GM03348 (cell line): ENCODE data around the gene NT5M.
"Not testable (repeated sequence)": the region's sequence is repeated elsewhere in the genome, so short reads cannot be mapped to it uniquely, and the experiment has no call there.

Experiments
- DNase-seq: peaks from one replicate; pipeline ENCODE4 v3.0.0; 2012; ENCODE audit warnings: low spot score

The NT5M gene

DNA sequence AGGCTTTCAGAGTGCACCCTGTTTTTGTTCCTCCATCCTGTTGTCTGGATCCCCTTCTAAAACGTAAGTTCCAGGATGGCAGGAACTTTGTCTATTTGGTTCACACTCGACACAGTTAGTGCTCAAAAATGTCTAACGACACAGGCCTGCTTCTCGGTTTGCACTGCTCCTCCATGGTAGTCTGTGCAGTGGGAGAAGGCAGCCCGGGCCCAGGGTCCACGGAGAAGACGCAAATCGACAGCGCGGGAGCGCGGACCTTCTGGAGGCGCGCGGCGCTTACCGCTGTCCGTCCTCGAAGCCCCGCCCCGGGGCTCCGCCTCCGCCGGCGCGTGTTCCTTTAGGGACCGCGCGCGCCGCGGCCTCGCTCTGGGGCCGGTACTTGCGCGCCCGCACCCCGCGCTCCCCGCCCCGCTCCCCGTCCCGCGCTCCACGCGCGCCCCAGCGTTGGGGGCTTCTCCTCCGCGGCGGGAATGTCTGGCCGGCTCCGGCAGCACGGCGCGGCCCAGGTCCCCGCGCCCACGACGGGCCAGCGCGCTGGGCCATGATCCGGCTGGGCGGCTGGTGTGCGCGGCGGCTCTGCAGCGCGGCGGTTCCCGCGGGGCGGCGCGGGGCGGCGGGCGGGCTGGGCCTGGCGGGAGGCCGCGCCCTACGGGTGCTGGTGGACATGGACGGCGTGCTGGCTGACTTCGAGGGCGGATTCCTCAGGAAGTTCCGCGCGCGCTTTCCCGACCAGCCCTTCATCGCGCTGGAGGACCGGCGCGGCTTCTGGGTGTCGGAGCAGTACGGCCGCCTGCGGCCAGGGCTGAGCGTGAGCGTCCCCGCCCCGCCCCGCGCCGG, at the start of gene NT5M:
TSS of gene NT5M (plus strand) at position 364 of the 837 bp plus-strand sequence. CDS start at position 542, 178 bp downstream.
- peak; percentile 94 for DNase-seq

DNA sequence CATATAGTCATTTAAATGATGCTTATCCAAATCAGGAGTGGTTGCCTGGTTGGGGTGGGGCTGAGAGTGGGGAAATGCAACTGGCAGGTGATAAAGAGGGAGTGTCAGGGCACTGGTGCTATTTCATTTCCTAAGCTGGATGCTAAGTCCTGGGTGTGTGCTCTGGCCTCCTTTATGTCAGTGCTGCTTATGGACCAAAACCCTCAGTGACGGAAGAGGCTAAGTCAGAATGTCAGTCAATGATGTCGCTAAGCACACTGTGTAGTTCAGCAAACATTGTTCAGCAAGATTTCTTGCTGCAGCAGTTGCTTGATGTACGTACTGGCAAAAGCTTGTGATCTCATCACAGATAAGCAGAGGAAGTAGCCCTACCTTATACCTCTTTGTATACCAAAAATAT, 49.8 kb upstream of the NT5M start:
- no peak for DNase-seq

DNA sequence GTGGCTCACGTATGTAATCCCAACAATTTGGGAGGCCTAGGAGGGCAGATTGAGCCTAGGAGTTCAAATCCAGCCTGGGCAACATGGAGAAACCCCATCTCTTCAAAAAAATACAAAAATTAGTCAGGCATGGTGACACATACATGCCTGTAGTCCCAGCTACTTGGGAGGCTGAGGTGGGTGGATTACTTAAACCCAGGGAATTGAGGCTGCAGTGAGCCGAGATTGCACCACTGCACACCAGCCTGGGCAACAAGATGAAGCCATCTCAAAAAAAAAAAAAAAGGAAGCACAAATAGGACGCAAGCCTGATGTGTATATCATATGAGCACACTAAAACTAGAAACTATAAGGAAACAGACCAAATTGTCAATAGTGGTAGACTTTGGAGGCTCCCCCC, 49.1 kb upstream of the NT5M start:
- DNase-seq, result no peak

DNA sequence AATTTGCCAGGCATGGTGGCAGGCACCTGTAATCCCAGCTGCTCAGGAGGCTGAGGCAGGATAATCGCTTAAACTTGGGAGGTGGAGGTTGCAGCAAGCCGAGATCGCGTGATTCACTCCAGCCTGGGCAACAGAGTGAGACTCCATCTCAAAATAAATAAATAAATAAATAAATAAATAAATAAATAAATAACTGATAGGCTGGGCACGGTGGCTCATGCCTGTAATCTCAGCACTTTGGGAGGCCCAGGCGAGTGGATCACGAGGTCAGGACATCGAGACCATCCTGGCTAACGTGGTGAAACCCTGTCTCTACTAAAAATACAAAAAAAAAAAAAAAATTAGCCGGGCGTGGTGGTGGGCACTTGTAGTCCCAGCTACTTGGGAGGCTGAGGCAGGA, 47.5 kb upstream of the NT5M start:
- not testable (repeated sequence) for DNase-seq

DNA sequence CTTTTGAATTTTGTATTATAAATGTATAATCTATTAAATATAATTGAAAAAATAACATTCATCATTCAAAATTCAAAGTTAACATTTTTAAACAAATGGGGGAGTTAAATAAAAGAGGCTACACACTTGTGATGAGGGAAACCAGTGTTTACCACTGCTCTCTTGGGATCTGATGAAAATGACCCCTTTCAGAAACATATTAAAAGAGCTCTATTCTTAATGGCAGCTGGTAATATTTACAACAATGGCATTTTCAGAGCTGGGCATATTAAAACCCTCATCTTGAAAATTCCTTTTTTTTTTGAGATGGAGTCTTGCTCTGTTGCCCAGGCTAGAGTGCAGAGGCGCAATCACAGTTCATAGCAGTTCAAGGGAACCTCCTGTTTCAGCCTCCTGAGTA, 46.9 kb upstream of the NT5M start:
- DNase-seq, result no peak

DNA sequence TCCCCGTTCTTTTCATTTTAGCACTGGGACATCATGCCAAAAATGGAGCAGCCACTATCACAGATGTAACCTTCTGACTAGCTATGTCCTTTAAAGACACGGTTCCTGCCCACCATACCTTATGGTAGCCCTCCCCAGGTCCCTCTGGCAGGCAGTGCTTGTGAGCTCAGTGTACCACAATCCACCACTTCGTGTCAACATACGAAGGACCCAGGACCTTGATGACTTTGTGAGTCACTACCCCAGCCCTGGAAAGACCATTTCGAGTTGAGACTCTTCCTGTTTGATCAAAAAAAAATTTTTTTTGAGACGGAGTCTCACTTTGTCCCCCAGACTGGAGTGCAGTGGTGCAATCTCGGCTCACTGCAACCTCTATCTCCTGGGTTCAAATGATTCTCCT, 45.2 kb upstream of the NT5M start:
- DNase-seq, result no peak

DNA sequence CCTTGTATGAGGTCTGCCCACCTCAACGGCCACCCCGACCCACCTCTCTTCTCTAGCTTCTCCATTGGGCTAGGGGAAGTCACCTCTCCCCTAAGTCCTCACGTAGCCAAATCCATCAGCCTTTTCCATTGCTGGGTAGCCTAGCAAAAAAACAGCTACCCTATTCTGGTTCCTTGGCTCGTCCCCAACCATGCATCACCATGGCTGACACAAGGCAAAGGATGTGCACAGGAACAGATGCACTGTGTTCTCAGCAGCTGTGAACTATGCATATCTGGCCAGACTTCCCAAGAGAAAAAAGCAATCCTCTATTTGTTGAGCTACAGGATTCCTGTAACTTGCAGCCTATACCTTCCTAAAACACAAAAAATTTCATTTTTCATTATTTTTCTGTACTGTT, 44.2 kb upstream of the NT5M start:
- DNase-seq, result no peak

DNA sequence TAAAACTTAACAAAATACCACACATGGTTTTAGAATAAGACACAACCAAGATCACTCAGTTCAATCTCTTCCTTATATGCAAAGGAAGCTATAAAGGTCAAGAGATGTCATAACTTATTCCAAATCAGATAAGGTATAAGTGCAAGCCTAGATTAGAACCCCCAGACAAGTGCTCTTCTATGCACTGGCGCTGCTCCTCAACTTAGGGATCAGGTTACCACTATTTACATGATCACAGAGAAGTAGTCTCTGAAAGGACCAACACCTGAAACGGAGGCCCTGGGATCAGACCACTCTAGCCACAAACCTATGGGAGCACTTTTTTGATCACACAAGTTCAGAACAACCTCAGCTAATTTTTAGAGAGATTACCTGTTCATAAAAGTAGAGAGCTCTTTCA, 38.7 kb upstream of the NT5M start:
- DNase-seq, result no peak

DNA sequence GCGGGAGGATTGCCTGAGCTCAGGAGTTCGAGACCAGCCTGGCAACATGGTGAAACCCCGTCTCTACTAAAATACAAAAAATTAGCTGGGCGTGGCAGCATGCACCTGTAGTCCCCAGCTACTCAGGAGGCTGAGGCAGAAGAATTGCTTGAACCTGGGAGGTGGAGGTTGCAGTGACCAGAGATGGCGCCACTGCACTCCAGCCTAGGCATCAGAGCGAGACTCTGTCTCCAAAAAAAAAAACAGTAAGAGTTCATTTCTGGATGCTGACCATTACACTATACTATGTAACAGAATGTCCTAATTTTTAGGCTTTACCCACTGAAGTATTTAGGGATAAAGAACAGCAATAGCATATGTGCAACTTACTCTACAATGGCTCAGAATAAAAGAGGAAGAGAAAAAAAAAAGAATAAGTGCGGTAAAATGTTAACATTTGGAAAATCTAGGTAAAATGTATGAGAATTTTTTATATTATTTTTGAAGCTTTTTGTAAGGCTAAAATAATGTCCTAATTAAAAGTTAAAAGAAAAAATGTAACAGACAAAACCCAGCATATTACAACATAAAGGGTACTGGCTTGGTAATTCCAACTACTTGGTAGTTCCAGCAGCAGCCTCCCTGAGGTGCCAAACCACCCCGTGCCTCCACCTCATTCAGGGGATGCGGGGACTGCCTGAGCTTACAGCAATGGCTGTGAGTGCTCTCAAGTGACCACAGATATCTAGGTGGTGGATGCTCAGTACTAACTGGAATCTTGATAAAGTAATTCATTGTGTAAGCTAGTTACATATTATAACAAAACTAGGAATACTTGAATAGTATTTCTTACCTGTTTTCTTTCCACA, 33.0 kb upstream of the NT5M start:
- DNase-seq, result no peak

DNA sequence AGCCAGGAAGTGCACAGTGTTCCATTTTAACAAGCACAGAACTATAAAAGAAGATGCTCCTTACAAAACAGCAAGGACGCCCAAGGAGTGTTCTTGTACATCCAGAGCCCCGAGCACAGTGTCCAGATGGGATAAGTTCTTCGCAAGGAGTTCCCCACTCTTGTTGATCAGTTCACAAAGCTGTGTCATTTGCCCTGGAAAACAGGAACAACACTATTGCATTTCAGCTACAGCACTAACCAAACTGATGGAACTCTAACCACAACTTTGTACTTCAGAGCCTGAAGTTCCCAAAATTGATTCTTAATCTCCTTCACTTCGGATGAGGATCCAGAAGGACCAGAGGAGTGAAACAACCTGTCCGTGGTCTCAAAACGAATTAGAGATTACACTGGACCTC, 27.2 kb upstream of the NT5M start:
- no peak for DNase-seq

DNA sequence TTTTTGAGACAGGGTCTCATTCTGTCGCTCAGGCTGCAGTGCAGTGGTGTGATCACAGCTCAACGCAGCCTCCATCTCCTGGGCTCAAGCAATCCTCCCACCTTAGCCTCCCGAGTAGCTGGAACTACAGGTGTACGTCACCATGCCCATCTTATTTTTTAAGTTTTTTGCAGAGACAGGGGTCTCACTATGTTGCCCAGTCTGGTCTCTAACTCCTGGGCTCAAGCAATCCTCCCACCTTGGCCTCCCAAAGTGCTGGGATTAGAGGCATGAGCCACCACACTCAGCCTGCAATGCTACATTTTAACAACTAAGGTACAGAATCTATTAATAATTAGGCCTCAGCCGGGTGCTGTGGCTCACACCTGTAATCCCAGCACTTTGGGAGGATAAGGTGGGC, 25.7 kb upstream of the NT5M start:
- DNase-seq, result not testable (repeated sequence)

DNA sequence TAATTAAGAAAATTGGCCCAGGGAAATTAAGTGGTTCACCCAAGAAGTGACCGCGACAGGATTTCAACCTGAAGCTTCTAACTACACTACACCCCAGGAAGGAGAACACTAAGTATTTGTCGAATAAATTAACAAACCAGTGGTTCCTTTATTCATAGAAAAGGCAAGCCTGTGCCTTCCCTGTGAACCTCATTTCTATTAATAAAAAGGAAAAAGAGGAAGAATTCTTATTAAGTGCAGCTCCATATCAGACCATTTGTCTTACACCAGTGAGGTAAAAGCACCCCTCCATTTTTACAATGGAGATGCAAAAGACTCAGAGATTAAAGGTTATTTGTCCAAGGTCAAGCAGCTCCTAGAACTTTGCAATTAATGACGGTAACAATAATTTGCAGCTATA, 23.9 kb upstream of the NT5M start:
- DNase-seq, result no peak

DNA sequence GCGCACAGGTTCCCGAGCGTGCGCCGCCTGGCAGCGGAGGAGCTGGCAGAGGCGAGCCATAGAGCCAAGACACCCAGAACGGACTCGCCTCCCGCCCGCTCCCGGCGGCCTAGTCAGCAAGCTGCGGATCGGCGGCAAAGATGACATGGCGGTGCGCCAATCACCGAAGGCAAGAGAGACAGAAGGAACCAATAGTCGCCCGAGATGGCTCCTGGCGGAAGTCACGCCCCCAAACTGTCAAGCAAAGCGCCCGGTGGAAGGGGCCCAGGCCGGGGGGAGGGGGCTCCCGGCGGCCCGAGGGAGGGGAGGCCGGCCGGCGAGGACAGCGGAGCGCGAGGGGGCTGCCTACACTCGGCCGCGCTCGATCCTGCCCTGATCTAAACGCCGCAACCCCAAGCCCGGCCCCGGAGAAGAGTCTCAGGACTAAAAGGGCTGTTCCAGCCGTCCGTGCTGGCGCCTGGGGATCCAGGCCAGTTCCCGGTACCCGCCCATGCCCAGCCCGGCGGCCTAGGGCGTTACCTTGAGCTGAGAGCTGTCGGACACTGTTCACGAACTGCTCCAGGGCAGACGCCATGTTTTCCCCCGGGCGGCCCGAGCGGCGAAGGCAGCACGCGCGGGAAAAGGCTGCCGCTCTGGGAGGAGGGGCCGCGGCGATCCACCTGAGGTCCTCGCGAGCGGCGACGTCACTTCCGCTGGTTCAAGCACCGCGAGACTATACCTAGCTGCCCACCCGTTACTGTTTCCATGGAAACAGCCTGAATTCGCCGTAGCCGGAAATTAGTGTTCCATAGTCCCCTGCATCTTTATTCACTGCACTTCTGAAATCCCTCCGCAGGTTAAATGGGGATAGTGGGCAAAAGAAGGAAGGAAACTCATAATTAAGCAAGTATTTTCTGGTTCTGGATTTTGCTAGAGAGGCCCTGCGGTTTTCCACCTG, 22.3 kb upstream of the NT5M start, which contains the start of gene COPS3:
TSS of gene COPS3 (minus strand) at position 634 of the 937 bp plus-strand sequence. CDS start at position 574, 60 bp downstream.
- DNase-seq, result peak; percentile 98

DNA sequence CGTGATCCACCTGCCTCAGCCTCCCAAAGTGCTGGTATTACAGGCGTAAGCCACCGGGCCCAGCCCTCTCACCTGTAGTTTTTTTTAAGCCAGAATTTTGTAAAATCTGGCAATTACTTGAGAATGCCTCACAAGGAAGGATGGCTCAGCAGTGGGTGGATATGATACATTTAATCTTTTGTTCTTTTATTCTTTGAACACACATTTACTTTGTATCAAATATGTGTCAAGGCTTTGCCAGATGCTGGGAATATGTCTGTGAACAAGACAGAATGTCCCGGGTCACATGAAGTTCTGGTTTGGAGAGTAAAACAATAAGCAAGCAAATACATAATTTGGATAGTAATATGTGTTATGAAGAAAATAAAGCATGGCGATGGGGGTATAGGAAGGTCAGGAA, 17.2 kb upstream of the NT5M start:
- no peak for DNase-seq

DNA sequence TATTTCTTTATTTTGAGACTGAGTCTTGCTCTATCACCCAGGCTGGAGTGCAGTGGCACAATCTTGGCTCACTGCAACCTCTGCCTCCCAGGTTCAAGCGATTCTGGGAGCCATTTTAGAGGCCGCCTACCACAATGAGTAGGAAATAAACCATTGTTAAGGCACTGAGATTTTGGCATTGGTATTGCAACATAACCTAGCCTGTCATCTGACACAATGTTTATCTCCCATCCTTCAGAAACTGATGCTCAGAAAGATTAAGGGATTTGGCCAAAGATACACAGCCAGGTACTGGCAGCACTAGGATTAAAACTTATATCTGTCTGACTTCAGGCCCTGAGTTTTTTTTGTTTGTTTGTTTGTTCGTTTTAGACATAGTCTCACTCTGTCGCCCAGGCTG, 14.1 kb upstream of the NT5M start:
- no peak for DNase-seq

DNA sequence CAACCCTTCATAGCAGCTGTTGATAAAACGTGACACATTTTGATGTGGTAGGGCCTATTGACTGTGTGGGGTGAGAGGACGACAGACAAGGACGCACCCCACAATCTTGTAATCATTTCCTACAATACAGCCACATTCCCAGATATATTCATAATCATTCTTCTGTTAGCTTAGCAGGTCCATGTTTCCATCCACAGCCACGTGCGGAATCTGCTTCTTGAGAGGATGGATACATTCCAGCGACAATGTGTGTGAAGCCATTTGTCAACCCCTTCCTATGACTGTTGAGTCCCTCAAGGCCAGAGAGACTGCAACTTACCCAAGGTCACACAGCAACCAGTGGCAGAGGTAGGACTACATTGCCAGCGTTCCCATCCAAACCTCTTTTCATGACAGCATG, 13.5 kb upstream of the NT5M start:
- no peak for DNase-seq

DNA sequence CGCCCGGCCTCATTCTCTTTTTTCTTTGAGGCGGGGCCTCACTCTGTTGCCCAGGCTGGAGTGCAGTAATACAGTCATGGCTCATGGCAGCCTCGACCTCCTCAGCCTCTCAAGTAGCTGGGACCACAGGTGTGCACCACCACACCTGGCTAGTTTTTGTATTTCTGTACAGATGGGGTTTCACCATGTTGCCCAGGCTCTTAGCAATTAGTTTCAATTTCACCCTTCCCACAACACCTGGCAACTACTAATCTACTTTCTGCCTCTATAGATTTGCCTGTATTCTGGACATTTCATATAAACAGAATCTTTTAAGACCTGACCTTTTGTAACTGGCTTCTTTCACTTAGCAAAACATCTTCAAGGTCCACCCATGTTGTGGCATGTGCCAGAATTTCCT, 8.0 kb upstream of the NT5M start:
- DNase-seq, result no peak

DNA sequence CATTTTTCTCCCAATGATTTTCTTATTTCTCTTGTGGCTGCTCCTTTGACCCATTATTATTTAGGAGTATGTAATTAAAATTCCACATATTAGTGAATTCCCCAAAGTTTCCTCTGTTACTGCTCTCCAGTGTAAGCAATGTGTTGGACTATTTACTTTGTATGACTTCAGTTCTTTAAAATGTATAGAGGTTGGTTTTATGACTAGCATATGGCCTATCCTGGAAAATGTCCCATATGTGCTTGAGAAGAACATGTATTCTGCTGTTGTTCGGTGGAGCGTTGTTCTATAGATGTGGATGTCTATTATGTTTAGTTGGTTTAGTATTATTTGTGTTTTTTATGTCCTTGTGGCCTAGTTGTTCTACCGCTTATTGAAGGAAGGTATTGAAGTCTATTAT, 6.0 kb upstream of the NT5M start:
- DNase-seq, result no peak

DNA sequence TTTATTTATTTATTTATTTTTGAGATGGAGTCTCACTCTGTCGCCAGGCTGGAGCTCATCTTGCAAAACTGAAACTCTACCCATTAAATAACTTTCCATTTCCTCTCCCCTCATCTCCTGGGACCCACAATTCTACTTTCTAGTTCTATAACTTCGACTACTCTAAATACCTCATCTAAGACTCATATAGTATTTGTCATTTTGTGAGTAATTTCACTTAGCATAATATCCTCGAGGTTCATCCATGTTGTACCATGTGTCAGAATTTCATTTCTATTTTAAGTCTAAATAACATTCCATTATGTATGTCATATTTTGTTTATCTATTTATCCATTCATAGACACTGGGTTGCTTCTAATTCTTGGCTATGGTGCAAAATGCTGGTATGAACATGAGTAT, 5.1 kb upstream of the NT5M start:
- DNase-seq, result no peak

DNA sequence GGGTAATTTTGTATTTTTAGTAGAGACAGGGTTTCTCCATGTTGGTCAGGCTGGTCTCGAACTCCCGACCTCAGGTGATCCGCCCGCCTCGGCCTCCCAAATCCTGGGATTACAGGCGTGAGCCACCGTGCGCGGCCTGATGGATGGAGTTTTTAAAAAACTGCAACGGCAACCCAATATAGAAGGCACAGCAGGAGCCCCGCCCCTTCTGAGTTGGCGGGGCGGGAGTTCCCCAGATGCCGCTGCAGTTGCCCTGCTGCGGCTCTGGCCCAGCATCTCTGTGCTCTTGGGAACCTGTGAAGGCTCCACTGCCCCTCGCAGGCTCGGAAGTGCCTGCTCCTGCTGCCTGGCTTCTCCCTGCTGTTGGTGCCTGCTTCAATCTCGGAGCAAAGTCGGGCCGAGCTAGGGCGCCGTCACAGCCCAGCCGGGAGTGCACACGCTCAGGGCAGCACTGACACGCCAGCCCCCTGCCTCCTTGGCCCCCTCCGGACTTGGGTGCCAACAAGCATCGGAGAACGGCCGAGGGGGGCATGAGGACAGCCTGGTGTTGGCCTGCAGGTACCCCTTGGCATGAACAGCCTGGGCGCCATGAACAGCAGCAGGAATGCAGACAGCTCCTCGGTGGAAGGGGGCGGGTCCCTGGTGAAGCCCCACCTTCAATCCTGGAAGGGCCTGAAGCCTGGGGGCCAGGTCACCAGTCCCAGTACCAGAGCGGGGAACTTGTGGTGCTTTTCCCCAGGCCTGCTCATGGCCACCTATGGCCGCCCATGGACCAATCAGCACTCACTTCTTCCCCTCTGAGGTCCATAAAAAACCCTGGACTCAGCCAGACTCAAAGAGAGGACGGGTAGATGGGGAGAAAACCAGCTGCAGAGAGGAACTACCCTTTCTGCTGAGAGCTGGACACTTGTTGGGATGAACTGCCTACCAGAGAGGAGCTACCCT, 2.3 kb upstream of the NT5M start:
- DNase-seq, result peak; percentile 75

DNA sequence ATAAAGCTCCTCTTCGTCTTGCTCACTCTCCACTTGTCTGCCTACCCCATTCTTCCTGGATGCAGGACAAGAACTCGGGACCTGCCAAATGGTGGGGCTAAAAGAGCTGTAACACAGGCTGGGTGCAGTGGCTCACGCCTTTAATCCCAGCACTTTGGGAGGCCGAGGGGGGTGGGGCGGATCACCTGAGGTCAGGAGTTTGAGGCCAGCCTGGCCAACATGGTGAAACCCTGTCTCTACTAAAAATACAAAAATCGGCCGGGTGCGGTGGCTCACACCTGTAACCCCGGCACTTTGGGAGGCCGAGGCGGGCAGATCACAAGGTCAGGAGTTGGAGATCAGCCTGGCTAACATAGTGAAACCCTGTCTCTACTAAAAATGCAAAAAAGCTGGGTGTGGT, 1.5 kb upstream of the NT5M start:
- not testable (repeated sequence) for DNase-seq
